ENCODE results near the gene CWC27. TPM values are rescaled to one million over a fixed set of nuclear protein-coding genes. Genes with fewer than 3 reads are reported as not detected.

Gene CWC27
- total RNA-seq, 1 donor from 2014 or later: 16.3 TPM

DNA sequence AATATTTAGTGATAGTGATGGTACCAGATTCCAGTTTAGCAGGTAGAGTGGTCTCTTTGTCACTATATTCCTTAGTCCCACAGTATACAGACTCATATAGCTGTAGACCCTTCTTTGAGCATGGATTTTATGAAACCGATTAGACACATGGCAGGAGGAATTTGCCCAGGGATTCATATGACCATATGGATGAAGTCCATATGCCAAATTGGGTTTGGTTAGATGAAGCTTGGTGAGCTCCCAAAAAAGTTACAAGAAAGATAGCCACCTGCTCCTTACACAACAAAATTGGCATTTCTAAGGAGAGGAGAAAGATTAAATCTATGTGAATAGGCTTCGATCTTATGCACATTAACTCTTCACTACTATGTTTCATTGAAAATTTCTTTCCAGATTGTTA is 211.4 kb downstream of the CWC27 start:
- no peaks in the 10 kb centered on the region for H3K9me3 ChIP-seq
- no peaks in the 10 kb centered on the region for H3K4me1 ChIP-seq
- H3K4me3 ChIP-seq: no peak overlapping the region
- intact Hi-C loops (cut with DNase I): no loop called here
- peaks cover 8% of the 10 kb centered on the region for H3K36me3 ChIP-seq
- no peak overlapping the region for H3K27ac ChIP-seq
- ATAC-seq (no peak), DNase-seq (no peak)
- no peak for TF ChIP-seq CTCF (IDR thresholded peaks at IDR 0.05)
- no peaks in the 10 kb centered on the region for H3K27me3 ChIP-seq

DNA sequence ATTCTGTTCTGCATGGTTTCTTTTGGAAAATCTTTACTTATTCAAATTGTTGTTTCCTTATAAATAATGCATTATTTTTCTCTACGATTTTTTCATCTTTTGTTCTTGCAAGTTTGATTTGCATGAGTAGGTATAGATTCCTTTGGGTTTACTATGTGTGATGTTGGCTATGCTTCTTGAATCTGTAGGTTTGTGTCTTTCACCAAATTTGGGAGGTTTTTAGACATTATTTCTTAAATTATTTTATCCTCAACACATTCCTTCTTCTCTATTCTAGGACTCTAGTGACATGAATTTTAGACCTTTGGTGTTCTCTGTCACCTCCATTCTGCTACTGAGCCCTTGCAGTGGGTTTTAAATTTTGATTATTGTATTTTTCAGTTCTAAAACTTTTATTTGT is 219.0 kb downstream of the CWC27 start:
- no peak for TF ChIP-seq CTCF (IDR thresholded peaks at IDR 0.05)
- no peaks in the 10 kb centered on the region for H3K27me3 ChIP-seq
- ATAC-seq (no peak), DNase-seq (no peak)
- no peak overlapping the region for H3K27ac ChIP-seq
- no peaks in the 10 kb centered on the region for H3K9me3 ChIP-seq
- H3K4me3 ChIP-seq: no peak overlapping the region
- H3K4me1 ChIP-seq: no peaks in the 10 kb centered on the region
- H3K36me3 ChIP-seq: no peaks in the 10 kb centered on the region
- intact Hi-C loops (cut with DNase I): no loop called here

DNA sequence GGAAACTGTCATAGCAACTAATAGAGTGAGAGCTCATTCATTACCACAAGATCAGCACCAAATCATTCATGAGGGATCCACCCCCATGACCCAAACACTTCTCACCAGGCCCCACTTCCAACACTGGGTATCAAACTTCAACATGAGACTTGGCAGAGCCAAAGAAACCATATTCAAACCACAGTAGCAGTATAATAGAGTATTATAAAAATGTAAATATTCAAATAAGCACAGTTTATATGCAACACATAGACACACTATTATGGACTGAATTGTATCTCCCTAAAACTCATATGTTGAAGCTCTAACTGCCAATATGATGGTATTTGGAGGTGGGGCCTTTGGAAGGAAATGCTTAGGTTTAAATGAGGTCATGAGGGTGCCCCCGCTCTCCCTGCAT is 240.5 kb downstream of the CWC27 start:
- TF ChIP-seq CTCF (IDR thresholded peaks at IDR 0.05): no peak
- no peak for DNase-seq
- H3K9me3 ChIP-seq: no peaks in the 10 kb centered on the region
- no peak overlapping the region for H3K4me3 ChIP-seq
- ATAC-seq: no peak
- intact Hi-C loops (cut with DNase I): no loop called here
- no peaks in the 10 kb centered on the region for H3K27me3 ChIP-seq
- H3K4me1 ChIP-seq: no peaks in the 10 kb centered on the region
- H3K36me3 ChIP-seq: no peaks in the 10 kb centered on the region
- no peak overlapping the region for H3K27ac ChIP-seq

- TF ChIP-seq CTCF (IDR thresholded peaks at IDR 0.05): no peak
- DNase-seq (no peak), ATAC-seq (no peak)
- Histone ChIP-seq H3K4me1 (no peaks in the 10 kb centered on the region), H3K4me3 (no peak overlapping the region), H3K27me3 (no peaks in the 10 kb centered on the region), H3K27ac (no peak overlapping the region), H3K9me3 (no peaks in the 10 kb centered on the region), H3K36me3 (no peaks in the 10 kb centered on the region)
- intact Hi-C loops (cut with DNase I): no loop called here
Observed at GRCh38 chr5:65010841-65011240, 242.1 kb downstream of the CWC27 start.

DNA sequence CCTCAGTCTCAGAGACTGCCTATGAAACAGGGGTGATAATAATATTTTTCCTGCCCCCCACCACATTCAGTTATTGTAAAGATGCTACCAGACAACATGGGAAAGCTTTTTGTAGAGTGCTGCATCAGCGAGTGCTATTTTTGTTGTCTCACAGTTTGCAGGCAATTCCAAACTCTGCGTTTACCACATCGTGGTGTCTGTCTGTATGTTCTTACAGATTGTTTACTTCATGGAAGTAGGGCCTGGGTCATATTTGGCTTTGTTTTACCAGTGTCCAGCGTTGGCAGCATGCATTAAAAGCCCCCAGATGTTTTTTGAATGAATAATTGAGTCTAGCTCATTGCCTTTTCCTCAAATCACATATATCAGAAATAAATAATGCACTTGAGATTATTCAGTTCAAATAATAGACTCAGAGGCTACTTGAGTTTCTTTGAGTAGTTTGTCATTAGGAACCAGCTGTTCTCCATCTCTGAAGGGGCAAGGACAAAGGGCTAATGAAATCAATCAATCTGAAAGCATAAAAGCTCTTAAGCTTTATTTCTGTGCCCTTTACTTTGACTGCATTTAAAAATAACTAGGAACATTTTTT is 243.7 kb downstream of the CWC27 start:
- H3K4me3 ChIP-seq: no peak overlapping the region
- no peak overlapping the region for H3K27ac ChIP-seq
- no peaks in the 10 kb centered on the region for H3K36me3 ChIP-seq
- intact Hi-C loops (cut with DNase I): no loop called here
- H3K4me1 ChIP-seq: no peaks in the 10 kb centered on the region
- no peak for DNase-seq
- no peak for TF ChIP-seq CTCF (IDR thresholded peaks at IDR 0.05)
- no peak for ATAC-seq
- H3K27me3 ChIP-seq: no peaks in the 10 kb centered on the region
- H3K9me3 ChIP-seq: no peaks in the 10 kb centered on the region

DNA sequence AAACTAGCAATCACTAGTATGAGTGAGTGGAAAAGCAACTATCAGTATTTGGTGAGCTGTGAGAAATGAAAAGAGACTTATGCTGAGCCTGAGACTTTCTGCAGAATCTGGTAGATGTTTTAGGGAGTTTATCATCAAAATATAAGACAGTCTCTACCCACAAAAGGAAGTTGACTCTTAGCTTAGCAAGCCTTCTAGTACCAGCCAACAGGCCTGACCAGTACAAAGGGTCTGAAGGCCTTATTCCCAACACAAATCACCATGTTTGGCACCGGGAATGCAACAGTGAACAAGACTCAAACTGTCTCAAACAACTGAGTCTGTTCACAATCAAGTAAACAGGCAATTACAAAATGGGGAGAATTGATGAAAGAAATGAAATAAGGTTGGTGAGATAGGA is 244.4 kb downstream of the CWC27 start:
- Histone ChIP-seq H3K4me3 (no peak overlapping the region), H3K4me1 (no peaks in the 10 kb centered on the region), H3K9me3 (no peaks in the 10 kb centered on the region), H3K27ac (no peak overlapping the region), H3K27me3 (no peaks in the 10 kb centered on the region), H3K36me3 (no peaks in the 10 kb centered on the region)
- ATAC-seq: no peak
- DNase-seq: no peak
- intact Hi-C loops (cut with DNase I): no loop called here
- TF ChIP-seq CTCF (IDR thresholded peaks at IDR 0.05): no peak
